Testis (tissue), 3 donors: ENCODE measurements around the gene SMARCAD1. TPM values are rescaled to one million over a fixed set of nuclear protein-coding genes. Genes with fewer than 3 reads are reported as not detected.
A peak's percentile ranks its signal among the peaks of the same experiment; 100 is the strongest.

Source experiments
- DNase-seq: peaks from one replicate; pipeline ENCODE4 v3.0.0-alpha.2; 2019
- H3K27ac ChIP-seq, 2 donors: fragments of 200-600 bp; sonication (generic); one replicate each; pipeline ENCODE4 v1.5.1; 2019
- H3K27me3 ChIP-seq: fragments of 200-600 bp; sonication (generic); one replicate; pipeline ENCODE4 v1.5.1; 2019
- H3K36me3 ChIP-seq: fragments of 200-600 bp; sonication (generic); one replicate; pipeline ENCODE4 v1.5.1; 2017; ENCODE audit warnings: low read depth; ENCODE audit errors: missing control alignments
- H3K4me1 ChIP-seq: fragments of 200-600 bp; sonication (generic); one replicate; pipeline ENCODE4 v1.5.1; 2019
- H3K4me3 ChIP-seq, 2 donors: fragments of 200-600 bp; sonication (generic); one replicate each; pipeline ENCODE4 v1.5.1; 2017 to 2019
- H3K9me3 ChIP-seq: fragments of 200-600 bp; sonication (generic); one replicate; pipeline ENCODE4 v1.5.1; 2017
- CTCF ChIP-seq, 3 experiments: fragments of 450-650 bp in 2 of 3; fragments of 200-600 bp in 1 of 3; sonication (generic) in 1 of 3; IDR thresholded peaks; one replicate each; pipeline ENCODE4 v1.5.1; 2016 to 2019; ENCODE audit warnings: antibody characterized with exemption in 3 of 3, mild to moderate bottlenecking in 2 of 3, moderate library complexity in 1 of 3
- POLR2A ChIP-seq: fragments of 450-650 bp; IDR thresholded peaks from one replicate; pipeline ENCODE4 v1.6.1; 2017; ENCODE audit warnings: antibody characterized with exemption, mild to moderate bottlenecking, moderate library complexity
- WGBS, 2 donors: methylation state at CpG; one replicate each; pipeline ENCODE4 v1.1.5; 2018; 5-methylcytosine and 5-hydroxymethylcytosine counted together
- intact Hi-C: fragments of 100-400 bp; cut with DNase I; formaldehyde crosslinking; loops from one replicate; pipeline ENCODE4 v1.15.1; 2023; ENCODE audit warnings: low total_unique reads
- polyA plus RNA-seq: library from polyadenylated mRNA; stranded (reverse); fragments of 350-450 nt; fragmentation: Illumina TruSeq; extraction: RNeasy Lipid Tissue Mini Kit (QIAGEN cat#74804); gene quantifications from one replicate; pipeline ENCODE4 v1.2.3, GENCODE V29; 2014; ENCODE audit warnings: low read depth, low replicate concordance; ENCODE audit not compliant: insufficient read depth
- total RNA-seq, 2 donors: library from RNA; depleted of rRNA; stranded (reverse); fragments of >200 nt; gene quantifications; one replicate each; pipeline ENCODE4 v1.2.3, GENCODE V29; 2016

The SMARCAD1 gene
- total and polyA plus RNA-seq, 3 donors from 2014 or later, result 17.4 to 35.6 (median 31.7) TPM

GRCh38 chr4:94298725-94299252 is 91.1 kb downstream of the SMARCAD1 start:
- TF ChIP-seq POLR2A (no peak), CTCF (IDR thresholded peaks at IDR 0.05) (no peak)
- Histone ChIP-seq H3K27ac (no peak overlapping the region), H3K4me1 (no peaks in the 10 kb centered on the region), H3K9me3 (no peaks in the 10 kb centered on the region), H3K27me3 (no peaks in the 10 kb centered on the region), H3K36me3 (no peaks in the 10 kb centered on the region), H3K4me3 (no peak overlapping the region)
- no peak for DNase-seq
- WGBS, 2 donors, result 56 to 72% methylated on average over 4 of the region's 4 CpGs
- intact Hi-C loops, result no loop called here

DNA sequence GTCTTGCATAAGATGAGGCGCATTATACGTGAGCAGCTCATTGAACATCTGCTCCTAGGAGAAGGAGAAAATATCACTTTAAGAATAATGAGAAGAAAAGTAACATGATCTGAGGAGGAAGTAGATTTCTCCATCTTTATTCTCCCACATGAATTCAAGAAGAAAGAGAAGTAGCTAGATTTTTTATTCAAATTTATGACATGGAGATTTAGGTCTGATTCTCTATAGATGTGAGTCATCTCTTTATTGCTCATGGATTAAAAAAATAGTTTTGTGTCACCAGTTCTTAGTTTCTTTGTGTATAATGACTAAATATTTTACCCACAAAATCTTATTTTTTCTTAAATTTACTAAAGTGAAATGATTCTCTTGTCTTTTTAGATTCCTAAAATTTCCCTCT is 94.5 kb downstream of the SMARCAD1 start:
- Histone ChIP-seq H3K36me3 (no peaks in the 10 kb centered on the region), H3K27me3 (no peaks in the 10 kb centered on the region), H3K4me3 (no peak overlapping the region), H3K9me3 (no peaks in the 10 kb centered on the region), H3K27ac (no peak overlapping the region), H3K4me1 (peaks cover 8% of the 10 kb centered on the region)
- no peak for DNase-seq
- 90 to 95% methylated on average over 2 of the region's 2 CpGs for WGBS, 2 donors
- intact Hi-C loops, result no loop called here
- TF ChIP-seq CTCF (IDR thresholded peaks at IDR 0.05) (no peak), POLR2A (no peak)

DNA sequence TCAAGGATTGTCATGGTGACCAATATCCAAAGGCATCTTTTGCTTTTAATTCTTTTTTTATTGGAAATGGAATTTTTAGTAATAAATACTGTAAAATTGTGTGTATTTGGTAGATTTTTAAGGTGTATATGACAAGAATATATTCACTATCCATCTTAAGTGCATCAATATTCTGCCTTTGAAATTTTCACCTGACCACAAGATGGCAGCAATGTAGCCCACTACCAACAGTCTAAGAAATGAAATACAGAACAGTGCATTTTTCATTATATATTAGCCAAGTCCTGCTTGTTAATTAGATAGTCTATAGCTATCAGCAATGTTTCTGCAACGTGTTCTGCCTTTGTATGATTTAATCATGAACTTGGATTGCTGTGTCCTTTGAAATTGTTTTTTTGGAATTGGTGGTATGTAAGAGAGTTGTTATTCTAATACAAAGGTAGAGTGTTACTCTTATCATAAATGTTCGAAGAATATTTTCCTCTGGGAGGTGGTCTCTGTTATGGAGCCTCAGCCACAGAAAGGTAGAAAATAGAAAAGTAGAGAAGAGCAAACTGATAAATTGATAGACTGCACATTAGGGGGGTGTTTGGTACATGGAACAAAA is 96.8 kb downstream of the SMARCAD1 start:
- Histone ChIP-seq H3K27ac (no peak overlapping the region), H3K36me3 (no peaks in the 10 kb centered on the region), H3K4me1 (peaks cover 8% of the 10 kb centered on the region), H3K9me3 (no peaks in the 10 kb centered on the region), H3K27me3 (no peaks in the 10 kb centered on the region), H3K4me3 (no peak overlapping the region)
- peak; percentile 14 to 50 (median 34) for TF ChIP-seq CTCF (IDR thresholded peaks at IDR 0.05)
- TF ChIP-seq POLR2A, result no peak
- intact Hi-C loops, result no loop called here
- 42 to 49% methylated on average over 2 of the region's 2 CpGs for WGBS, 2 donors
- peak; percentile 20 for DNase-seq

DNA sequence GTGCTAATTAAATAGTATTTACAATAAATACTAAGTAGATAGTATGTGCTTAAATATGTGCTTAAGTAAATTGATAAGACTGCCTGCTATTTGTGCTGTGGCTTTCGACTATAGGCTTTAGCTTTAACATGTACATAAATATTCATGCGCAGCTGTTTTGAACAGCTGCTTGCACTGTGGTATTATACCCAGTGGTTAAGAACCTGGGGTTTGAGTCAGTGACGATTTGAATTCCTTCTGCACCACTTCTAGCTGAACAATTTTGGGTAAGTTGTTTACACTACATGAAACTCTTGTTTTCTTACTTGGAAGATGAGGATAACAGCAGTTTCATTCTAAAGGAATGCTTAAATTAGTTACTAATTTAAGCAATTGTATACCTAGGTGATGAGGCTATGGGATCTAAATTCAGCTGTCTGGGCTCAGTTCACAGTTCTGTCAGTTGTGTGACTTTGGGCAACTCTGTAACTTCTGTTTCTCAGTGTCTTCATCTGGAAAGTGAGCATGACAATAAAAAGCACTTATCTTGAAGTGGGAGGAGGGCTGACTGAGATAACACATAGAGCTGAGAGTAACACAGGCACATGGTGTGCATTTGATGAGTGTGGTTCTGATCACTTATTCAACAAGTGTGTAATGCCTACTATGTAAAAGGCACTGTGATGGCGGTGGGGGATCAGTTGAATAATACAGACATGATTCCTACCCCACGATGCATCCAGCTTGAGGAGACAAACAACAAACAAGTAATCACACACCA is 98.0 kb downstream of the SMARCAD1 start:
- no peak for DNase-seq
- peaks cover 8% of the 10 kb centered on the region for H3K4me1 ChIP-seq
- no peaks in the 10 kb centered on the region for H3K27me3 ChIP-seq
- H3K4me3 ChIP-seq, result no peak overlapping the region
- H3K9me3 ChIP-seq, result no peaks in the 10 kb centered on the region
- 63 to 72% methylated on average over 5 of the region's 5 CpGs for WGBS, 2 donors
- no peak for TF ChIP-seq POLR2A
- no peak overlapping the region for H3K27ac ChIP-seq
- intact Hi-C loops, result no loop called here
- H3K36me3 ChIP-seq, result no peaks in the 10 kb centered on the region

DNA sequence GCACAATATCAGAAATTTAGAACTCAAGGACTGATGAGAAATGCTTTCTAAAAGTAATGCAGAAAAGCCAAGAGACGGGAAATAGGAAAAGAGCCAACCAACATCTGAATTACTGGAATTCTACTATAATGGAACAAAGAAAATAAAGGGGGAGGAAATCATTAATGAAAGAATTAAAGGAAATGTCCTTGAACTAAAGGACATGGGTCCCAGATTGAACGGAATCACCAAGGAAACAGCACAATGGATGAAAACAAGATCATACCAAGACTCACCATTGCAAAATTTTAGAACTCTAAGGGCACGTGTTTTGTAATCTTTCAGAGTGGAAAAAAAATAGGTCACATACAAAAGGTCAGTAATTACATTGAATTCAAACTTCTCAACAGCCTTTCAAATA is 99.0 kb downstream of the SMARCAD1 start:
- intact Hi-C loops, result no loop called here
- 26 to 31% methylated on average over 3 of the region's 3 CpGs for WGBS, 2 donors
- TF ChIP-seq POLR2A, result no peak
- no peak for TF ChIP-seq CTCF (IDR thresholded peaks at IDR 0.05)
- Histone ChIP-seq H3K9me3 (no peaks in the 10 kb centered on the region), H3K4me3 (no peak overlapping the region), H3K27ac (no peak overlapping the region), H3K36me3 (no peaks in the 10 kb centered on the region), H3K27me3 (no peaks in the 10 kb centered on the region), H3K4me1 (peaks cover 8% of the 10 kb centered on the region)
- DNase-seq, result no peak
